WI38 (cell line): ENCODE measurements around the gene KCNG2.

Experiments used
- H3K4me3 ChIP-seq: 2 replicates; pipeline ENCODE4 v1.5.1; 2011; ENCODE audit warnings: low read depth, mild to moderate bottlenecking, control low read depth, low read length
- CTCF ChIP-seq: IDR thresholded peaks from 2 replicates; pipeline ENCODE4 v1.5.1; 2012; ENCODE audit warnings: low read depth, mild to moderate bottlenecking, control low read depth, low read length

KCNG2 gene

GRCh38 chr18:79770826-79771225, 26.9 kb upstream of the KCNG2 start:
- H3K4me3 ChIP-seq = no peak overlapping the region

GRCh38 chr18:79771446-79772107, 26.2 kb upstream of the KCNG2 start:
- TF ChIP-seq CTCF = no peak
- no peak overlapping the region for H3K4me3 ChIP-seq

More at GRCh38 chr18:79770826-79771225, 26.9 kb upstream of the KCNG2 start:
- no peak for TF ChIP-seq CTCF

- no peak overlapping the region for H3K4me3 ChIP-seq
Measured at GRCh38 chr18:79772108-79772864, 25.5 kb upstream of the KCNG2 start.

GRCh38 chr18:79772865-79773696, 24.7 kb upstream of the KCNG2 start:
- H3K4me3 ChIP-seq = no peak overlapping the region
- no peak for TF ChIP-seq CTCF

More at GRCh38 chr18:79772108-79772864, 25.5 kb upstream of the KCNG2 start:
- TF ChIP-seq CTCF = no peak

GRCh38 chr18:79774111-79774510, 23.6 kb upstream of the KCNG2 start:
- no peak overlapping the region for H3K4me3 ChIP-seq
- TF ChIP-seq CTCF = no peak

GRCh38 chr18:79775441-79776221, 22.1 kb upstream of the KCNG2 start:
- TF ChIP-seq CTCF = no peak

More at GRCh38 chr18:79775441-79776221, 22.1 kb upstream of the KCNG2 start:
- no peak overlapping the region for H3K4me3 ChIP-seq
